Brain microvascular endothelial cell (primary cell): ENCODE measurements around the gene C3orf62.
"Not testable (repeated sequence)": the region's sequence is repeated elsewhere in the genome, so short reads cannot be mapped to it uniquely, and the experiment has no call there.

Experiments used
- DNase-seq: peaks from one replicate; pipeline ENCODE4 v3.0.0-alpha.2; 2020
- H3K27ac ChIP-seq: fragments of 250-450 bp; sonication (Bioruptor Pico); 2 replicates; pipeline ENCODE4 v1.5.1; 2020; ENCODE audit warnings: mild to moderate bottlenecking, moderate library complexity
- H3K27me3 ChIP-seq: fragments of 250-450 bp; sonication (Bioruptor Pico); replicated peaks from 2 replicates; pipeline ENCODE4 v1.5.1; 2020; ENCODE audit warnings: mild to moderate bottlenecking
- H3K36me3 ChIP-seq: fragments of 250-450 bp; sonication (Bioruptor Pico); replicated peaks from 2 replicates; pipeline ENCODE4 v1.5.1; 2020; ENCODE audit warnings: mild to moderate bottlenecking
- H3K4me3 ChIP-seq: 2 replicates; pipeline ENCODE4 v1.5.1; 2011; ENCODE audit warnings: low read depth, mild to moderate bottlenecking, control low read depth, low read length, moderate library complexity
- CTCF ChIP-seq: IDR thresholded peaks from 2 replicates; pipeline ENCODE4 v1.5.1; 2011; ENCODE audit warnings: low read depth, mild to moderate bottlenecking, moderate library complexity, low read length, control low read depth, inconsistent platforms; ENCODE audit errors: missing control alignments
- in situ Hi-C: cut with HindIII; loops from 2 replicates; pipeline ENCODE4 v1.10.0; 2017; ENCODE audit warnings: low sequenced_read_pairs, low pct_ligation_motif_present

Gene C3orf62

GRCh38 chr3:49237344-49237743, 39.7 kb downstream of the C3orf62 start:
- DNase-seq: no peak
- no peak overlapping the region for H3K4me3 ChIP-seq
- no peaks in the 10 kb centered on the region for H3K27me3 ChIP-seq
- H3K36me3 ChIP-seq: no peaks in the 10 kb centered on the region
- H3K27ac ChIP-seq: no peak overlapping the region
- no peak for TF ChIP-seq CTCF
- in situ Hi-C loops: no loop called here

GRCh38 chr3:49236226-49236625, 40.8 kb downstream of the C3orf62 start:
- Histone ChIP-seq H3K27me3 (no peaks in the 10 kb centered on the region), H3K27ac (no peak overlapping the region), H3K36me3 (no peaks in the 10 kb centered on the region), H3K4me3 (no peak overlapping the region)
- no peak for TF ChIP-seq CTCF
- no peak for DNase-seq
- in situ Hi-C loops: no loop called here

- DNase-seq, H3K4me3 ChIP-seq, H3K36me3 ChIP-seq, H3K27me3 ChIP-seq, in situ Hi-C loops, H3K27ac ChIP-seq: not testable (repeated sequence)
Observed at GRCh38 chr3:49228817-49229216, 48.2 kb downstream of the C3orf62 start.

- DNase-seq: no peak
- H3K27me3 ChIP-seq: no peaks in the 10 kb centered on the region
- in situ Hi-C loops: no loop called here
Observed at GRCh38 chr3:49222002-49222401, 55.0 kb downstream of the C3orf62 start.

GRCh38 chr3:49220985-49221563, 56.0 kb downstream of the C3orf62 start:
- DNase-seq, in situ Hi-C loops, H3K4me3 ChIP-seq, H3K27me3 ChIP-seq, H3K27ac ChIP-seq, H3K36me3 ChIP-seq: not testable (repeated sequence)

More at GRCh38 chr3:49222002-49222401, 55.0 kb downstream of the C3orf62 start:
- no peak for TF ChIP-seq CTCF
- H3K27ac ChIP-seq: no peak overlapping the region
- no peaks in the 10 kb centered on the region for H3K36me3 ChIP-seq
- H3K4me3 ChIP-seq: no peak overlapping the region

GRCh38 chr3:49219132-49219531, 57.9 kb downstream of the C3orf62 start:
- H3K4me3 ChIP-seq: no peak overlapping the region
- no peak for DNase-seq
- no peaks in the 10 kb centered on the region for H3K27me3 ChIP-seq
- TF ChIP-seq CTCF: no peak
- H3K36me3 ChIP-seq: no peaks in the 10 kb centered on the region
- H3K27ac ChIP-seq: peak overlapping the region; percentile 58
- in situ Hi-C loops: no loop called here
